GM12892 (cell line): Measurements from ENCODE around the gene ALPK3.

Source experiments
- POLR2A ChIP-seq: IDR thresholded peaks from 2 replicates; pipeline ENCODE4 v1.6.1; 2011; ENCODE audit warnings: low read depth, low read length, control low read depth
- POLR2AphosphoS5 ChIP-seq: IDR thresholded peaks from 2 replicates; pipeline ENCODE4 v1.6.1; 2011; ENCODE audit warnings: low read depth, low read length, control low read depth
- TAF1 ChIP-seq: IDR thresholded peaks from 2 replicates; pipeline ENCODE4 v1.6.1; 2011; ENCODE audit warnings: low read depth, mild to moderate bottlenecking, control low read depth, low read length, borderline replicate concordance

GRCh38 chr15:84833447-84834228, 16.5 kb downstream of the ALPK3 start:
- TF ChIP-seq POLR2AphosphoS5 (no peak), POLR2A (no peak), TAF1 (no peak)
